Posterior cingulate gyrus (tissue), 11 donors: ENCODE results near the gene THSD8.
A peak's percentile ranks its signal among the peaks of the same experiment; 100 is the strongest.
"Not testable (repeated sequence)": the region's sequence is repeated elsewhere in the genome, so short reads cannot be mapped to it uniquely, and the experiment has no call there.

Experiments
- DNase-seq, 10 donors: peaks; one replicate each; pipeline versions ENCODE4 v3.0.0 to v3.0.0-alpha.2; 2020 to 2021; ENCODE audit warnings: mixed read lengths in 3 of 10
- intact Hi-C: fragments of 100-400 bp; cut with DNase I; formaldehyde crosslinking; loops from one replicate; pipeline ENCODE4 v1.15.1; 2023

Gene THSD8

DNA sequence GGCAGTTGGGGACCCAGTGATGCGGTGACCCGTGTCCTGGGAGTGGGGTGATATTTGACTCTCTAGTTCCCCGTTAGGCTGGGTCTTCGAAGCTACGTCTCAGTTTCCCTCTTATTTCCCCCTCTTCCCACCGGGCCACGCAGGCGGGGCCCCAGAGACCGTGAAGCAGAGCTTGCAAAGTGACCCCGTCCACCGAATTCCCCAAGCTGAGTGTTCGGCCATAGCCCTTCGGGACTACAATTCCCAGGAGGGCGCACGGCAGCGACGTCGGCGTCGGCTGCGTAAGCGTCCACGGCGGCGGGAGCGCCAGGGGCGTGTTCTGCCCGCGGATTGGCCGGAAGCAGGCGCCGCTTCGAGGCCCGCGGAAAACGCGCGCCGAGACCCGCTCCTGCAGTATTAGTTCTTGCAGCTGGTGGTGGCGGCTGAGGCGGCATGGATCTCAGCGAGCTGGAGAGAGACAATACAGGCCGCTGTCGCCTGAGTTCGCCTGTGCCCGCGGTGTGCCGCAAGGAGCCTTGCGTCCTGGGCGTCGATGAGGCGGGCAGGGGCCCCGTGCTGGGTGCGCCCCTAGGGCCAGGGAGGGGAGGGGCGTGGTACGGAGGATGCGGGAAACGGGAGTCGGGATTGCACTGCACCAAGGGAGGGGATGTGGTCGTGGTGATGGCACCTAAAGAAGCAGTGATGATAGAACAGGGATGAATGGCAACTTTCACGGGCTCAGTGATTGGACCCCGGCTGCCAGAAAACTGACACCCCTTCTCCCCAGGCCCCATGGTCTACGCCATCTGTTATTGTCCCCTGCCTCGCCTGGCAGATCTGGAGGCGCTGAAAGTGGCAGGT lies 4.6 kb downstream of the THSD8 start, which contains the start of gene RNASEH2A:
Gene RNASEH2A, plus strand, starts transcription at position 343 of the 840 bp plus-strand sequence. Its CDS starts 90 bp downstream, at position 433.
- DNase-seq = peak; percentile 84 to 100 (median 92)
- intact Hi-C loops = no loop called here

GRCh38 chr19:12815088-12815487 lies 13.2 kb downstream of the THSD8 start:
- DNase-seq = no peak
- intact Hi-C loops = no loop called here

DNA sequence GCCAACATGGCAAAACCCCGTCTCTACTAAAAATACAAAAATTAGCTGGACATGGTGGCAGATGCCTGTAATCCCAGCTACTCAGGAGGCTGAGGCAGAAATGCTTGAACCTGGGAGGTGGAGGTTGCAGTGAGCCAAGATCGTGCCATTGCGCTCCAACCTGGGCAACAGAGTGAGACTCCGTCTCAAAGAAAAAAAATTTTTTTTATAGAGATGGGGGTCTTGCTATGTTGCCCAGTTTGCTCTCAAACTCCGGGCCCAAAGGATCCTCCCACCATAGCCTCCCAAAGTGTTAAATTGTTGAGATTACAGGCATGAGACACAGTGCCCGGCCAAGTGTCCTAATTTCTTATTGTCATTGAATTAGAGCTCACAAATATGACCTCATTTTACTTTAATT lies 15.3 kb downstream of the THSD8 start:
- intact Hi-C loops, DNase-seq: not testable (repeated sequence)

GRCh38 chr19:12817810-12818209 lies 15.9 kb downstream of the THSD8 start:
- DNase-seq, intact Hi-C loops: not testable (repeated sequence)

GRCh38 chr19:12821761-12822160 lies 19.9 kb downstream of the THSD8 start:
- DNase-seq = no peak
- intact Hi-C loops = no loop called here

DNA sequence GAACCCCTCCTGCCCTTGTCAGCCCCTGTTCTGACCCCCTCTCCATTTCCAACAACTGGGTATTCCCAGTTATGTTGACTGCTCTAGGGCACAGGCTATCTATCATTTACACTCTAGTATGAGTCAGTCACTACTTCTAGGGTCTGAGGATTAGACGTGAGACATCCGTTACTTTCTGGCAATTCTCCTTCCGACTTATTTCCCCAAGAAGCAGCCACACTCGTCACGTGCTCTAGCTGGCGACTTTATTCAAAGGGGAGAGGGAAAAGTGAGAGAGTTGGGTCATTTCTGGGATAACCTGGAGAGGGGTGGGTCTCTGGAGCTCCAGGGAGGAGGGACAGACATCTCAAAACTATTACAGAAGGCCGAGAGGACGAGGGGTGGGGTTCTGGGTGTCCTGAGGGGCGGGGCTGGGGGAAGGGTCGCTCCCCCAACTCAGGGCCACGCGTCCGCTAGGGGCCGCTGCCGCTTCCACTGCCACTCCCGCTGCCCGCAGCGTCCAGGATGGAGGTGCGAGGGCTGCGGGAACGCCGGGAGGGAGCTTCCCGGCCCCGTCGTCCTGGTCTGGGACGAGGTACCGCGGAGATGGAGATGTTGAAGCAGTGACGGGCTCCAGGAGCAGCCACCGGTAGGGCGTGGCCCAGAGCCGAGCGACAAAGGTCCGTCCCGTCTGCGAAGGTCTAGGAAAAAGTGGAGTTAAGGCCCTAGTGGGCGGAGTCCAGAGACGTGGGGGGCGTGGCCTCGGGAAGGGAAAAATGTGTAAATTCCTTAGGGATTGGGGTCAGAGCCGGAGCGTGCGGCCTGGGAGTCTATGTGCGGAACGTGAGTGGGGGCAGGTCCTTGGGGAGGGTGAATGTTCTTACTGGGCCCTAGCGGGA lies 23.6 kb downstream of the THSD8 start:
- intact Hi-C loops = no loop called here
- peak in 1 of 10 donors; percentile 56 for DNase-seq

DNA sequence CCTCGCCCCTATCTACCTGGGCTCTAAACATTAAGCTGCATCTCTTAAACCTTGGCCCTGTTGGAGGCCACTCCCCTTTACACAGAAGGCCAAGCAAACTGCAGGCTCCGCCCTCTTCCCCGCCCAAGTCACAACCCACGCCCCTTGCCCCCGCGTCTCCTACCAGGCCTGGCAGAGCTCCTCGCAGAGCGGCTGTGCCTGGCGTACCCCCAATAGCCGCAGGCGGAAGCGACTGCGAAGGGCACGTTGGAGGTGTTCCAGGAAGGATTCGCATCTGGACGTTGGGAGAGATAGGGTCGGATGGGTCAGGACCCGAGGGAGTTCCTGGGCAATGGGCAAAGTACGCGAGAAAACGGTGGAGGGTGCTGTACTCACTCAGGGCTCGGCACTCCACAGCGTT lies 26.6 kb downstream of the THSD8 start:
- intact Hi-C loops = no loop called here
- DNase-seq = no peak

- intact Hi-C loops = no loop called here
- peak in 1 of 10 donors; percentile 8 for DNase-seq
These were observed 31.5 kb downstream of the THSD8 start for GRCh38 chr19:12833418-12833737.

DNA sequence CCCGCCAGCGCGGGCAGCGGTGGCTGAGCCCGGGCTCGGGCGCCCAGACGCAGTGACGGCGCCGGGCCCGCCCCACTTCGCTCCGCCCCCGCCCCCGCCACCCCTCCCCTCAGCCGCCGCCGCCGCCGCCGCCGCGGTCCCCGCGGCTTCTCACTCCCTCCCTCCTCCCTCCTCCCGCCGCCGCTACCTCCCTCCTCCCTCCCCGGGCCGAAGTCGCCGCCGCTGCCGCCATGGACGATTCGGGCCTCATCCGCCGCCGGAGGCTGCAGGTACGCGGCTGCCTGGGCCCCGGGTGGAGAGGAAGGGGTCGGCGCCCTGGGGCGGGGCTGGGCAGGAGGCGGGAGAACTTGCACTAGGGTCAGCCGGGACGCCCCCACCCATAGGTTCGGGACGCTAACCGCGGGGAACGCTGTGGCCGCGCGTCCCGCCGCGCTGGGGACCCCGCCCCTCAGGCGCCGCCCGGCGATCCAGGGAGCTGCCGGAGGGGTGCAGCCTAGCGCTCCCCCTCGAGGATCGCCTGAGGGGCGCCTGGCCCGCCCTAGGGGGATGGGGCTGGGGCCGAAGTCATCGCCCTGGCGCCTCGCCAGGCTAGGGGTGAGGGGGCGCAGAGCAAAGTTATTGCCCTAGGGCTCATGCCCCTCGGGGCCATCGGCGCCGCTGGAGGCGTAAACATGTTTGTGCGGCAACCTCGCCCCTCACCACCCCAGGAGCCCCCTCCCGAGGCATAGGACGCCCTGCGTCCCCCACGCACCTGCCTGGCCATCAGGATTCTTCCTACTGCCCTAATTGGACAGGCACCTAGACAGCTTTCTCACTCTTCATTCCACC lies 32.1 kb downstream of the THSD8 start:
- intact Hi-C loops = no loop called here
- peak in 6 of 10 donors; percentile 40 to 88 (median 68) for DNase-seq

DNA sequence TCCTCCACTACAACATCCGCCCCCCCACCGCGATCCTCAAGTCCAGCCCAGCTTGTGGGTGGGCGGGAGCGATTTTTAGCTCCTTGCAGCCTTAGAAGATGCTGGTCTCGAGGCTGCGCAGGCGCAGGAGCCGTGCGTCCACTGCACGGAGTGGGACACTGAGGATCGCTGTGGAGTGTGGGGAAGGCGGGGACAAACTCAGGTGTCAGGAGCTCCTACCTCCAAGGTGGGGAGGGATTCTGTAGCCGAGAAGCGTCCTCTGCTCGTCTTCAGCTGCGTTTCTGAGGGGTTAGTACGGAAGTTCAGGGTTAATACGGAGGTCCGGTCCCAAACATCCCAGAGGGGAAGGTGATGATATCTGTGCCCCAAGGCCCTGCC lies 32.7 kb downstream of the THSD8 start, which contains the start of gene RTBDN:
Gene RTBDN, minus strand, starts transcription at position 14 of the 378 bp plus-strand sequence. CDS start 4,600 bp downstream, outside the sequence.
- DNase-seq = peak in 9 of 10 donors; percentile 24 to 95 (median 76)
- intact Hi-C loops = no loop called here

DNA sequence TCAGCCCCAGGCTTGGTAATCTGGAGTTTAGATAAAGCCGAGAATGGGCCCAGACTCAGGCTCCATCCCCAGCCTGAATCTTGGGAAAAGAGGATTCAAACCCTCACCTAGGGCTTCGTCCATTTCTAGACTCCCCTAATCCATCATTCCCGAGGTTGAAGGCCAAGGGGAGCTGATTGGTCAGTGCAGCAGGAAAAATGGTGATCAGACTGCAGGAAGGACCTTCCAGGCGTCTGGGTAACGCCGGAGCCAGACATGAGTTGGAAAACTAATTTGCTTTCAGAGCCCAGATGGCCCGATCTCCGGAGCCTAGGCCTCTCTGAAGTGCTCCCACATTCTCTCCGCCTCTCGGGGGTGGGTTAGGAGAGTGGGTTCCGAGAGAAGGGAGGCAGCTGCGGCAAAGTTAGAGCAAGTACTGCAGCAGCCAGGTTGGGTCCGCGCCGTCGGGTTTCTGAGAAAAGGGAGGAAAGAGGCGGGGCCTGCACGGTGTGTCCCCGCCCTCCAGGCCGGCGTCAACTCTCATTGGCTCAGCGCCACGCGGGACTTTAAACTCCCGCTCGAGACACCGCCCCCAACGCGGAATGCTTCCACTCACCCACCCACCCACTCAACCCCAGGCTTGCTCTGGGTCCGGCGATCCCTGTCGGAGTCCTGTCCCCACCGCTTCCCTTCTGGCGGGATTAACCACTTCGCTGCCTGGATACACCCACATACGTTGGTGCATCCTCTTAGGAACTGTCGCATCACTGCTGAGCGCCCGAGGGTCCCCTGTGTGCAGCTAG lies 33.3 kb downstream of the THSD8 start:
- intact Hi-C loops = no loop called here
- peak in 8 of 10 donors; percentile 23 to 93 (median 66) for DNase-seq

DNA sequence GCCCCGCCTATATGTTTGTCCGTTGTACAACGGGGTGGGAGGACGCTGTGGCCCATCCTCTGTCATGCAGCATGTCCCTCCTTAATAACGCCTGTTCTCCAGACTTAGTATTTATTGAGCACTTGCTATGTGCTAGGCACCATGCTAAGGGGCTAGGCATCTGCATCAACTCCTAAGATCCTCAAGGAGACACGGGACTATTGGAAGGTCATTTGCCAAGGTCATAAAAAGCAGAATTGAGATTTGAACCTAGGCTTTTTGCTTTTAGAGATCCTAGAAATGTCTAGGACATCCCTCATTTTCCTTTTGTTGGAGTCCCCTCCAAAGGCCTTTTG lies 34.6 kb downstream of the THSD8 start:
- DNase-seq = no peak
- intact Hi-C loops = no loop called here

GRCh38 chr19:12837225-12837624 lies 35.4 kb downstream of the THSD8 start:
- peak in 1 of 10 donors; percentile 11 for DNase-seq

GRCh38 chr19:12838182-12838885 lies 36.5 kb downstream of the THSD8 start, which contains the start of gene MAST1:
Gene MAST1, plus strand, starts transcription at chr19:12838515. Its CDS starts 58 bp downstream, at chr19:12838573.
- intact Hi-C loops = no loop called here
- peak; percentile 32 to 95 (median 64) for DNase-seq

More at GRCh38 chr19:12837225-12837624, 35.4 kb downstream of the THSD8 start:
- intact Hi-C loops = no loop called here

GRCh38 chr19:12838886-12839756 lies 37.3 kb downstream of the THSD8 start:
- intact Hi-C loops = no loop called here
- peak in 3 of 10 donors; percentile 8 to 61 (median 22) for DNase-seq

- peak in 8 of 10 donors; percentile 44 to 95 (median 68) for DNase-seq
- intact Hi-C loops = no loop called here
These were observed 38.5 kb downstream of the THSD8 start for GRCh38 chr19:12840091-12841079.

DNA sequence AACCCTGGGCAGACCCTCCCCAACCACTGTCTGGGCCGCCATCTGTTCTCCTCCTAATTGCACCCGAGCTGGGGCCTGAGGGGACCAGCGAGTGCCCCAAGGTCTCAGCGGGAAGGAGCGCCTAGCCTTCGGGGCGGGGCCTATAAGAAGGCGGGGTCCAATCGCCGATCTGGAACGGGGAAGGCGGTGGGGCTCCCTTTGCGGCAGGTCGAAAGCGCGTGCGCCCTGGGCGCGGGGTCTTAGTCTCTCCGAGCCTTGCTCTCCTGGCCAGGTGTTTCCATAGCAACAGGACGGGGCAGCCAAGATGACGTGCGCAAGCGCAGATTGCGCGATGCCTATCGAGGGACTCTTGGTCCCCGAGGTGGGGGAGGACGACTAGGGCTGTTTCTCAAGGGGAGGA lies 39.2 kb downstream of the THSD8 start:
- intact Hi-C loops = no loop called here
- peak in 7 of 10 donors; percentile 19 to 93 (median 60) for DNase-seq
